HG02623 (cell line): ENCODE results near the gene DNAH10.

Experiments
- ATAC-seq: cut with Tn5 transposase; IDR thresholded peaks from one replicate; pipeline ENCODE4 v1.9.1; 2021; ENCODE audit warnings: moderate library complexity; ENCODE audit not compliant: unreplicated experiment

DNAH10 gene

DNA sequence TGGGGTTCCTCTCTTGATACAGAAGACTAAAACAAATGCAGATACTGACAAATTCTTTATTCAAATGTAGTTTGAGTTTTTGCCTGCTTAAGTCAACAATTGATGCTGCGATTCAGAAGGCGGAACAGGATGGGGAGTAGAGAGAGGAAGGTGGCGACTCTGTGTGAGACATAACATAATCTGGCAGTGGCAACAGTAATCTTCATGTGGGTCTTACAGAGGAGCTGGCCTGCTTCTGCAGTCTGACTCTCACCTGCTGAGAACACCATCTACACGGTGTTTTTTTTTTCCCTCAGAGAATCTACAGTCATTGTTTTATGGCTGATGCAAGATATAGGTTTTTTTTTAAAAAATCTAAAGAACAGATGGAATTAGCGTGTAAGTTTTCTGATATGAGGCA is 200.4 kb downstream of the DNAH10 start:
- no peak for ATAC-seq

DNA sequence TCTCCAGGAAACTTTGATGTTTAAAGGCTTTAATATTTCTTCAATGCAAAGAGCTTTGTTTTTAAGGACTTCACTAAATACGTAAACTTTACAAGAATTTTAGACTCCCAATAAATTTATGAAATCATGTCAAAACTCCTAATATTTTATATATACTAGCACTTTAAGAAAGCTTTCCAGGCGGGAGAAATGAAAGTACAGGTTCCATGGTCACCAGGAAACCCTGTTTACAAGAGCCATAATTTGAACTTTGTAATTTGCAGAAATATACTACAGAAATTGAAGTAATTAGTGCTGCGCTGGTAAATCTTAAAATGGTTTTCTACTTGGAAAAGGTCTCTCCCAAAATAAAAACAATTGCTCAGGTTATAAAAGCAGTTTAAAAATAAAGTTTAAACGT is 201.7 kb downstream of the DNAH10 start:
- no peak for ATAC-seq

DNA sequence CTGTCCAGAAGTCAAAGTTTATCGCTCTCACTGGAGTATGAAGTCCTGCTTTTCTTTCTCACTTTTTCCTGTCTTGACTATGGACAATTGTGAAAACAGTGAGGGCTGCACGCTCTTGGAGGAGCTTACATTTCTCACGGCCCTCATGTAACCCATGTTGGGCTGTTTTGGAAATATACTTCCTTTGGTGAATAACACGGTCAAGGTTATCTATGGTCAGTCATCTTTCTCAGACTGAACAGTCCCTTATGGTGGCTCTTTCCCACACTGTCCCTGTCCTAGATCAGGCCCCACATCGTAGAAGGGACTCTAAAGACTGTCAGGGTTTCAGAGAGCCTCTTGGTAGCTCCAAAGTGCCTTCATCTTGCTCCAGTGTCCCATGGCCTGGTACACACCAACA is 203.3 kb downstream of the DNAH10 start:
- ATAC-seq = no peak

GRCh38 chr12:123966596-123966995 is 204.5 kb downstream of the DNAH10 start:
- no peak for ATAC-seq

DNA sequence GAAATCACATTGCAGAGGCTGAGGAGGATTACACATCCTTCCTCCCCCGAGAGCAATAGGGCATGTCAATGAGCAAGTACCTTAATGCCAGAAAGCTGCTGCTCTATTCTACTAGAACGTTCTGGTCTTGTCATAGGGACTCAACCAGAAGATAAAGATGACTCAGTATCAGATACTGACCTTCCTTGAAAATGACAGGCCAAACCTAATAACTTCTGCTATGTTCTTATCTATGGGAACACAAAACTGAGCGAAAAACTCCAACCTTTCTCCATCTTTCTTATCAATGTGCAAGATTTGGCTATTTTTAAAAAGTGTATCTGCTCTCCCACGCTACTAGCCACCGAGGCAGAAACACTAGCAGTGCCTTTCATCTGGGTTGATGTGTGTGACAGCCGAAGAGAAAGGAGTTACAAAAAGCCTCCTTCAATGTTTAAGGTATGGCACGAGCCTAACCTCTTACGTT is 205.1 kb downstream of the DNAH10 start:
- no peak for ATAC-seq

DNA sequence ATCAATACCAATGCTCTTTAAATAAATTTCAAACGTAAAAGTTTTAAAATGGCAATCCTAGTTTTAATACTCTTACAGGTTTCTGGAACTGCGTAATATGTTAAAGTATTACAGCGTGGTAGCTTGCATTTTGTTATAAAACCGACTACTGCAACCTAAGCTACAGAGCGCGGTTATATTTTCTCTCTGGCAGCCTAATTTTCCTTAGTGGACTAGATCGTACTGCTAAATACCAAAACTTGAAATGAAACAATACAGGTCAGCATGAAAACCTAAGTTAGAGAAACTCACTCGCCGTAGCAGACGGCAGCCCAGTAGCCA is 209.3 kb downstream of the DNAH10 start:
- no peak for ATAC-seq

- ATAC-seq = no peak
Measured at GRCh38 chr12:123971770-123972456, 209.8 kb downstream of the DNAH10 start.

- ATAC-seq = peak; percentile 73
Measured at GRCh38 chr12:123972457-123973401, 210.6 kb downstream of the DNAH10 start, which contains the start of the genes CCDC92 and ZNF664. CCDC92 (minus strand) TSS chr12:123972831; CDS start chr12:123944305, 28,526 bp downstream. ZNF664 (plus strand) TSS chr12:123973215; CDS start chr12:124012145, 38,930 bp downstream.

GRCh38 chr12:123973552-123974341 is 211.6 kb downstream of the DNAH10 start:
- ATAC-seq = peak; percentile 2

DNA sequence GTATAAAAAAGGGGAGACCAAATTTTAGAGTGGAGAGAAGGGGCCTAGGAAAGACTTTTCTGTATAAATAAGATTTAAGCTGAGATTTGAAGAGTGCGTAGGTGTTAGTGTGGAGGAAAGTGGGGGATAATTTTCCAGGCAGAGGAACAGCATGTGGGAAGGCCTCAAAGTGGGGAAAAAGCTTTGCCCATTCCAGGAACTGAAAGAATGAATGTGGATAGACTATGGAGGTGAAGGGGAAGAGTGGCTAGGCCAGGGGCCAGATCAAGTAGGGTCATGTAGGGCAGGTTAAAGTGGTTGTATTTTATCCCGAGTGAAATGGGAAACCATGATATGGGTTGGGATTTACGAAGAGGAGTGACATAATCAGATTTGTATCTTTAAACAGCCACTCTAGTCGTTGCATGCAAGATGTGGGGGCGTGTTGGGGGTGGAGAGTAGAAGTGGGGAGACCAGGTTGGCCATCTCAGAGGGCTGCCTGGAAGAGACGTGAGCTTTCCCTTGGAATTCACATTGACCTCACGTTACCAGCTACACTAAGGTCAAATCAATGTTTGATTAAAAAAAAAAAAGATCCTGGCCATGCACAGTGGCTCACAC is 214.2 kb downstream of the DNAH10 start:
- no peak for ATAC-seq

GRCh38 chr12:123979566-123979965 is 217.5 kb downstream of the DNAH10 start:
- ATAC-seq = no peak

GRCh38 chr12:123982269-123982668 is 220.2 kb downstream of the DNAH10 start:
- no peak for ATAC-seq

- no peak for ATAC-seq
Measured at GRCh38 chr12:123983822-123984485, 221.9 kb downstream of the DNAH10 start.

DNA sequence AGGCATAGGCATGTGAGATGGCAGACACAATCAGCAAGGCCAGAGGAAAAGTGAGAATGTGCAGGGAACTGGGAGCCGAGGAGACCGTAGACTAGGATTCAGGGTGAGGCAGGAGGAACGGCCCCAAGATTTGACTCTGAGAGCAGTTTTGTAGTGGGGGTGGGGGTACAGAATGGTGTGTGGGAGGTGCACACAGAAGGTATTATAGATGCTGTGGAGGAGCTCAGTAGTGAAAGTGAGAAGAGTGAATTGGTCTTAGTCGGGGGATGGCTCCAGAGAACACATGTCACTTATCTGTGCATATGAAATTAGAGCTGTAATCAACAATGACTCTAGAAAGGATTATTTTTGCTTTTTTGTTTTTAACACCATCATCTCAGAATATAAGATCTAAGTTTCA is 222.8 kb downstream of the DNAH10 start:
- no peak for ATAC-seq
